NCI-H1436 treated with DMSO at 0.1 percent for 48 hours (cell line): ENCODE measurements around the gene PIAS1.
"Not testable (repeated sequence)": the region's sequence is repeated elsewhere in the genome, so short reads cannot be mapped to it uniquely, and the experiment has no call there.

Experiments
- DNase-seq: peaks from one replicate; lab custom pipeline; 2025; lab: John Stamatoyannopoulos, UW

PIAS1 gene

GRCh38 chr15:68184616-68185480 lies 130.7 kb downstream of the PIAS1 start:
- no peak for DNase-seq

DNA sequence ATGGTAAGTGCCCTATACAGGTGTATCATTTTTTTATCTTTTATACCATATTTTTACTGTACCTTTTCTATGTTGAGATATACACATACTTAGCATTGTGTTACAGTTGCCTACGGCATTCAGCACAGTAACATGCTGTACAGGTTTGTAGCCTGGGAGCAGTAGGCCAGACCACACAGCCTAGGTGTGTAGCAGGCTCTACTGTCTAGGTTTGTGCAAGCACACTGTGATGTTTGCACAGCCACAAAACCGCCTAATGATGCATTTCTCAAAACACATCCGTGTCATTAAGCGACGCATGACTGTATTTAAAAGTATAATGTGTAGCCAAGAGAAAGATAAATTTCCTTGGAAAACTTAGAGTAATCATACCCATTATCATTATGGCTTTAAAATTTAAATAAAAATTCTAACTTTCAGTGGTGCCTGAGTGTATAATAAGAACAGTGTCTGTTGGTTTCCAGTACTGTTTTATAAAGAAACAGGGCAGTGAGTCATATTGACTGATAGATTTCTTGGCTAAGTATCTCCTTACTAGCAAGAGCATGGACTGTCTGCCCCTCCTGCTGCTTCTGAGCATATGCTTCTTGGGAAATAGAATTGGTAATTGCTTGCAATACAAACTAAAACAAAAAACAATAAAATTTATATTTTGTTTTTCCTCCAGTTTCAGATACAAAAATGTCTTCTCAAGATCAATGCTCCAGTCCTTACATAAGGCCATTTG lies 132.7 kb downstream of the PIAS1 start:
- DNase-seq, result no peak

- DNase-seq, result no peak
Measured at GRCh38 chr15:68187559-68187958, 133.4 kb downstream of the PIAS1 start.

DNA sequence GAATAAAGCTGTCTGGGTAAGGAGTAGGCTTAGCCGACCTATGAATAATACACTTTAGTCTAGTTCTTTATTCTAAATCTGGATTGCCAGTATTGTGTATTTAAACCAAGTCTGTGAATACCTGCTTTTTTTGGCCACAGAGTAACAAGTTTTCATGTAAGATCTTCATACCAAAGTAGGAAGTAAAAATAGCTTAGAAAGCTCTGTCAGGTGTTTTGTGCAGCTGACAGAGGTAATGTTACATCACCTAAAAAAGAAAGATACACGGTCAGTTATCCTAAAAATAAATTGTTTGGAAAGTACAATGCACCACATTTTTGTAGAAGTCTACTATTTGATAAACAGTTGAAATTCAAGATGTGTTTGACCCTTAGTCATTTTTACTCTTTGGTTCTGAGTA lies 134.5 kb downstream of the PIAS1 start:
- no peak for DNase-seq

- no peak for DNase-seq
Measured at GRCh38 chr15:68190048-68190447, 135.9 kb downstream of the PIAS1 start.

- DNase-seq, result no peak
Measured at GRCh38 chr15:68191555-68191954, 137.4 kb downstream of the PIAS1 start.

DNA sequence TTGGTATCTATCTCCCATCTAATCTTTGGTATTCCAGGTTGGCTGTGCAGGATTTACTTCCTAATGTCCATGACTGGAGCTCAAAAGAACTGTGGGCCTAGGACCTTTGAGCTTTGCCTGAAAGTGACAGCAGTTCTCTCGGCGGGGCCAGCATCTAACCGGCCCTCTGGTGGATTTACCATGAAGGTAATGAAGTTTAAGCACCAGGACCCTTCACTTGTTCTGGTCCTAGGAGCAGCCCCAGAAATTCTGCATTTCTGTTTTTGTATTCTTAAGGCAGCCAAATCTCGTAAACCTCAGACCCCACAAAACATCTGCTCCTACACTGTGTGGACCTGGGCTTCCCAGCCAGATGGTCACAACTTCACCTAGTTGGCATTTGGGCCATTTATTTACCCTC lies 138.0 kb downstream of the PIAS1 start:
- DNase-seq, result no peak

DNA sequence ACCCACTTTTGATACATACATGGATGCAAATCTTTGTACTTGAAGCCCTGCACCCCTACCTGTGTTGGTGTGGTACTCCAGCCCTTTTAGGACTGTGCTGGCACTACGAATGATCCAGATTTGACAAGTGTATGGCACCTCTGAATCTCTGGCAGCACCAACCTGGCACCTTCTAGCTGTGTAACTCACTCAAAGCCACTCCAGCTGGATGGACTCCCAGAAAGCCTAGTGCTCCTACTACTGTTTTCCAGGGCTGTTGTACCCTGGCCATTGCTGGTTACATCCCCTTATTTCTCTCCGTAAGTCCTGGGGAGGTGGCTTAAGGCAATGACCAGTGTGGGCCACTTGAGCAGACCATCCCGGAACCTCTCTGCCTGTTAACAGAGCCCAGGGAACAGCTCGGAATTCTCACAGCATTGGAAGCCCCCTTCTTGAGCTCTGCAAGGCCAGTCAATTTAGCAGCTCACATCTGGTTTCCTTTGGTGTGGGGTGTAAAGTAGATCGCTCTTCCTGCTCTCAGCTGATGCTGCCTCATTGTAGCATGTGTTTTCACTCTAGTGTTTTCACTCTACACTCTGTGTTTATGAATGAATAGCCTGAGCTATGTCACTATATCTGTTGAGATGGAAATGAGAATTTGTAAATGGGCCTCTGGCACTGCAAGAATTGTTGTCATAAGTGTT lies 138.8 kb downstream of the PIAS1 start:
- DNase-seq, result no peak

GRCh38 chr15:68195336-68196112 lies 141.4 kb downstream of the PIAS1 start:
- no peak for DNase-seq

- DNase-seq, result no peak
Measured at GRCh38 chr15:68196445-68197169, 142.5 kb downstream of the PIAS1 start.

GRCh38 chr15:68197170-68197492 lies 143.0 kb downstream of the PIAS1 start:
- no peak for DNase-seq

GRCh38 chr15:68197661-68198437 lies 143.7 kb downstream of the PIAS1 start:
- DNase-seq, result no peak

DNA sequence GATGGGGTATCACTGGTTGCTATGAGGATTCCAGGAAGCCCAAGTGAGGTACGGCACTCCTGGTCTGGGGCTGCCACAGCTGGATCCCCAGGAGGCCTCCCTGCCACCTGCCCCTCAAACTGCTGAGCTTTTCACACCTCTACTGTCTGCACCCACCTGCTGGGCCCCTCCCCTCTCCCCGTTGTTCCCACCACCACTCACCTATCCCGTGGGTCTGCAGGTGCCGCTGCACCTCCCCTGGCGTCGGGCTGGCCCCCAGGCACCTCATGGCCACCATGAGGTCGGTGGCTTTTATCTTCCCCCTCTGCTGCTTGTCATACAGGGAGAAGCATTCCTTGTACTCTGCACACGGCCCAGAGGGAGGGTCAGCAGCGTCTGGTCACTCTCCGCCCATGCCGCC lies 145.2 kb downstream of the PIAS1 start:
- no peak for DNase-seq

DNA sequence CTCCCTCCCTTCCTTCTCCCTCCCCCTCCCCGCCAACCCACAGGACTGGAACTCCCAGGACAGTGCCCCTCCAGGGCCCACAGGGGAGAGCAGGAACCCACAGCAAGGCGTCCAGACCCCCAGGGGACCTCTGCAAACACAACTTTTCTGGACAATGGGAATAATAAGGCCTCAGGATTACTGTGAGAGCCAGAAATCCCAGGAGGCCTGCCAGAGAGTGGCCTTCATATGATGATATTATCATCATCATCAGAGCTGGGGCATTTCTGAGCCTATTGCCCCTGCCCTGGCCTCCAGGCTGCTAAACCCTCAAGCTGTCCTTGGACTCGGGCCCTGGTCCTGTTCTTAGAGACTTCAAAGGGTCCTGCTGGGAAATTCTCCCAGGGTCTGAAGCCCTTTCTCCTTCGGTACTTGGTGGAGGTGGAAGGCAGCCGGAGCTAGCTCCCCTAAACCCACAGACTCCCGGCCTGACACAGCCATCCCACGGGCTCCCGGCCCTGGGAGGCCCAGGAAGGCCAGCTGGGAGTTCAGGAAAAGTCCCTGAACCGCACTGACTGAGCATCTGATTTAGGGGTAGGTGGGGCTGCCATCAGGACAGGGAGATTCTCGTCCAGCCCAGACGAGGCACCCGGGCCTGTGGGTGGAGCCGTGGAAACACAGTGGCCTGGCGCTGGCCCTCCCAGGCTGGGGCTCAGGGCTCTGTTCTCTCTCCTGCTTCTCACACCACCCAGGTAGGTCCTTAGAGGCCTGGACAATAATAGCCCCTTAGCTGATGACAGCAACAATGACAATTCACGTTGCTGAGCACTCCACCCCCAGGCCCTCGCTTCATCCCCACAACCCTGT lies 146.1 kb downstream of the PIAS1 start:
- no peak for DNase-seq

DNA sequence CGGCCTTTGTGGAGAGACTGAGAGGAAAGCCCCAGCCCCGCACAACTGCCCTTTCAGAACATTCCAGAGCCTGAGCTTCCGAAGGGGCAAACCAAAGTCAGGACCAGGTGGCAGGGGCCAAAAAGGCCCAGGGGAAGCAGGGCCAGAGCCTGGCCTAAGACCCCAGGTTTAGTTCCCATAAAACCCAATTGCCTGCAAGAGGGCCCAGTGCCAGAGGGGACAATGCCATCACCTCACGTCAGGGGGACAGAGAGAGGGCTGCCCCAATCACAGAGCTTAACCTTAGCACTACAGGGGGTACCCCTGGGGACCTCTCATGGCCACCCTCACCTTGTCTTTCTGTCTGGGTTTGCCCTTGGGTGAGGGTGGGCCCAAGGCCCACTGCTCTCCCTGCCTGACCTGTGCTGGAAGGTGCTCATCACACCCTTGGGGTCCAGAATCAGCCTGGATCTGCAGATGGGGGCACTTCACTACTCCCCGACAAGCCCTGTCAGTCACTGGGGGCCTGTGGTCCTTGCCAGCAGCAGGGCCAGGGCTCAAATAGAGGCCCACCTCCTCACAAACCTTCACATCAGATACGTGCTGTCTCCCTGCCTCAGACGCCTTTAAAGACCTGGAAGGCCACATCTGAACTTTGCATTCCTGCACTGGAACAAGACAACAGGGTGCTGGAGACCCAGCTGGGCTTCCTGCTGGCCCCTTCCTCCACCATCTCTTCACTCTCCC lies 147.2 kb downstream of the PIAS1 start:
- no peak for DNase-seq

- no peak for DNase-seq
Measured at GRCh38 chr15:68201879-68202261, 147.8 kb downstream of the PIAS1 start.

DNA sequence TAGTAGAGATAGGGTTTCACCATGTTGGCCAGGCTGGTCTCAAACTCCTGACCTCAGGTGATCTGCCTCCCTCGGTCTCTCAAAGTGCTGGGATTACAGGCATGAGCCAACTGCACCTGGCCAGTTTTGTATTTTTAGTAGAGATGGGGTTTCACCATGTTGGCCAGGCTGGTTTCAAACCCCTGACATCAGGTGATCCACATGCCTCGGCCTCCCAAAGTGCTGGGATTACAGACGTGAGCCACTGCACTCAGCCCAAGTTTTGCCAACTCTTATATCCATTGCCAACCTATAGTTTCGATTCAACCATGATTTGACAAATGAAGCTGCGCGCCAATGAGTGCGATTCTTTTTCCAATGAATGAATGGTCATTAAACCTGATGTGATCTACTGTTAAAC lies 148.9 kb downstream of the PIAS1 start:
- DNase-seq, result not testable (repeated sequence)

DNA sequence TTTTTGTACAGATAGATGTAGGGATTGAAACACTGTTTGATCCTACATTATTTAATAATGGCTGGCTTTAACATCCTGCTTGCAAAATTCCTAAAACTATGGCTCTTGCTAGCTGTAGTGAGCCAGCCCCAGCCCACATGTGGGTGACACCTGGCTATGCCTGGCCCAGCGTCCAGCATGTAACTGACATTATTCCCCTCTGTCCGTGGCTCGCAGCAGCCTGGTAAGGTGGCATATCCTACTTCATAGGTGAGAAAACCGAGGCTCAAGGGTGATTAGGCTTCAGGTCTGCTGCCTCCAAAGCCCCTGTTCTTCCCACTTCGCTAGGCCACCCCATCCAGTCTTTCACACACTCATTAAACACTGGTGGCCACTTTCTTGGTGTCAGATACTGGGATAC lies 149.4 kb downstream of the PIAS1 start:
- no peak for DNase-seq

GRCh38 chr15:68203956-68204355 lies 149.8 kb downstream of the PIAS1 start:
- no peak for DNase-seq
